CD4-positive, alpha-beta T cell treated with Interleukin-4 for 4 hours (primary cell): ENCODE data around the gene GPR161.

Source experiments
- DNase-seq: peaks from one replicate; pipeline ENCODE4 v3.0.0-alpha.2; 2020

The GPR161 gene

GRCh38 chr1:168102487-168102886 is 34.2 kb downstream of the GPR161 start:
- DNase-seq: no peak

DNA sequence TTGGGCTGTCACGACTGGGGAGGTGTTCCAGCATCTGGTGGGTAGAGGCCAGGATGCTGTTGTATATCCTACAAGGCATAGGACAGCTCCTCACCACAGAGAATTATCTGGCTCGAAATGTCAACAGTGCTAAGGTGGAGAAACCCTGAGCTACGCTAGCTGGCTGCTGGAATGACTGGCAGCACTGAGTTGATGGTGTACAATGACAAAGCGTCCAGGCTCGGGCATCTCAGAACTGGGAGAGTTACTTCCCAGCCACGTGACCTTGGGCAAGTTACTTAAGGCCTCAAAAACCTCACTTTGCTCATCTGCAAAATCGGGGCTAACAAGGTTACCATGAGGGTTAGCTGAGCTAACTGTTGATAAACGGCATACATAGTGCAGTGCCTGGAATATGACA is 35.4 kb downstream of the GPR161 start:
- DNase-seq: no peak

- no peak for DNase-seq
Observed at GRCh38 chr1:168100315-168101002, 36.3 kb downstream of the GPR161 start.

DNA sequence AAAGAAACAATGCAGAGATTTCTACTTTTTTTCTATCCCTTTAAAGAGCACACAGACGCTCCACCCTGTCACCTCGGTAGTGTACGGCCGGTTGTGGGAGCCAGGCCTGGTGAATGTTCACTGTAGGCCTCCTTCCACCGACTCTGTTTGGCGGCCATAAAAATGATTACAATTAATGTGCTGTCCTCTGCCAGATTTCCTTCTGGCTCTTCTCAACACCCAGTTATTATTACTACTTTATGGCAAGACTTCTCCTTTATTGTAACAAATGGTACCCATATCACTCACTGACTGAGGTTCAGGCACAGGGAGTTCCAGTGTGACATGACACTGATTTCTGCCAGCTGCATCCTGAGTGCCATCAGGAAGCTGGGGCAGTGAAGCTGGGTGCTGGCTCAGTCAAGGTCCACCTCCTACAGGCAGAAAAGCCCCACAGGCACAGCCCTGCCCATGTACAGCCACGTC is 37.4 kb downstream of the GPR161 start:
- DNase-seq: no peak

- DNase-seq: no peak
Observed at GRCh38 chr1:168098534-168099320, 38.0 kb downstream of the GPR161 start.

DNA sequence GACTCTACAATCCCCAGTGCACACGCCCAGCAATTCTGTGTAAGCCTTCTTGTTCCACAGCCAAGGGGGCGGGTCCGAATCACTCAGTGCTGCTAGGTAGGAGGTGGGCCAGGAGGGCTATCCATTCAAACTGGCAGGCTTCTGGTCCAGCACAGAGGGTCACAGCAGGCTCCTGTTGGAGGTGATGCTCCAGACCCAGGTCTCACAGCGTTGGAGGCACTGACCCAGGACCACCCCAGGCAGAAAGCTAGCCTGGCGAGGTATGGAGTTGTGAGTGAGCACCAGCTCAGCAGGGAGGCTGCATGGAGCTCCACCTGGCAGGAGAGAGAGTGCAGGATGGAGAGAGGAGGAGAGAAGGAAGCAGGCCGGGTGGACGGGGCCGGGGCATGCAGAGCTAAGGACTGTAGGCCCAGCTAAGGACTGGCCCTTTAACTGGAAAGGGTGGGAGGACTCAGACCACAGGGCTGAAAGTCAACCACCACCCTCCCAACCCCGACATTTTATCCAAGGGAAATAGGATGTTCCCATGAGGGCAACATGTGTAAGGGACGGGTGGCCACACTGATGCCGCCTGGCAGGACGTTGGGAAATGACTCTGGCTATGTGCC is 38.7 kb downstream of the GPR161 start:
- DNase-seq: no peak

GRCh38 chr1:168096296-168097165 is 40.2 kb downstream of the GPR161 start:
- no peak for DNase-seq

- DNase-seq: no peak
Observed at GRCh38 chr1:168095476-168095875, 41.3 kb downstream of the GPR161 start.

DNA sequence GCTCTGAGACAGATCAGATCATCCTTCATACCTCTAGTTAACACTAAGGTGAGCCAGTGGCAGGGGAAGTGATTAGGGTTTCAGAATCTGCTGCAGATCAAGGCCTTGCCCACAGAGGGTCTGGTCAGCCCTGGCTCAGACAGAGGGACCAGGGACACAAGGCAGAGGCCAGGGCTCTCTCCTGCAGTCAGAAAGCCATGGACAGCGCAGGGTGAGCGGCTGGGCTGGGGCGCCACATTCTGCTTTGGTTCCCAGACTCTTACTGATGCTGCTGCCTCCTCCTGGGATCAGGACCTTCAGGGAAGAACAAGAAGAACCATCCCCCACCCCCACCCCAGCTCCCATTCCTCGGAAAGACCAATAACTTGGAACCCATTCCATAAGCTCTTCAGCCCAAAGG is 43.1 kb downstream of the GPR161 start:
- DNase-seq: no peak

- DNase-seq: no peak
Observed at GRCh38 chr1:168092566-168093355, 44.0 kb downstream of the GPR161 start.

GRCh38 chr1:168091720-168092550 is 44.8 kb downstream of the GPR161 start:
- DNase-seq: no peak

- DNase-seq: no peak
Observed at GRCh38 chr1:168091063-168091462, 45.7 kb downstream of the GPR161 start.

GRCh38 chr1:168090395-168090794 is 46.3 kb downstream of the GPR161 start:
- DNase-seq: no peak

DNA sequence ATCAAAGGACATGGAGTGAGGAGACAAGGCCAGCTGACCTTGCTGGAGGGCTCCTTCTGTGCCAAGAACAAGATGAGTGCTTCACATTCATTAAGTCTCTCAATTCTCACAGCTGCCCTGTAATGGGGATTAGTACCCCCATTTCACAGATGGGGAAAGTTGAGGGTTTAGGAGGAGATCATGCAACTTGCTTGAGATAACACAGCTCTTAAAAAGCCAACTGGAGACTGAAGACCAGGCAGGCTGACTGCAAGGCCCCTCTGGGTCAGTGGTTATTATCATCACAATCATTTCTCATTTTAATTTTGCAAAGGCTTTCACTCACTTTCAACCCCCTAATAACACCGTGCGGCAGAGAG is 46.8 kb downstream of the GPR161 start:
- DNase-seq: no peak

- DNase-seq: no peak
Observed at GRCh38 chr1:168089326-168089978, 47.3 kb downstream of the GPR161 start.

DNA sequence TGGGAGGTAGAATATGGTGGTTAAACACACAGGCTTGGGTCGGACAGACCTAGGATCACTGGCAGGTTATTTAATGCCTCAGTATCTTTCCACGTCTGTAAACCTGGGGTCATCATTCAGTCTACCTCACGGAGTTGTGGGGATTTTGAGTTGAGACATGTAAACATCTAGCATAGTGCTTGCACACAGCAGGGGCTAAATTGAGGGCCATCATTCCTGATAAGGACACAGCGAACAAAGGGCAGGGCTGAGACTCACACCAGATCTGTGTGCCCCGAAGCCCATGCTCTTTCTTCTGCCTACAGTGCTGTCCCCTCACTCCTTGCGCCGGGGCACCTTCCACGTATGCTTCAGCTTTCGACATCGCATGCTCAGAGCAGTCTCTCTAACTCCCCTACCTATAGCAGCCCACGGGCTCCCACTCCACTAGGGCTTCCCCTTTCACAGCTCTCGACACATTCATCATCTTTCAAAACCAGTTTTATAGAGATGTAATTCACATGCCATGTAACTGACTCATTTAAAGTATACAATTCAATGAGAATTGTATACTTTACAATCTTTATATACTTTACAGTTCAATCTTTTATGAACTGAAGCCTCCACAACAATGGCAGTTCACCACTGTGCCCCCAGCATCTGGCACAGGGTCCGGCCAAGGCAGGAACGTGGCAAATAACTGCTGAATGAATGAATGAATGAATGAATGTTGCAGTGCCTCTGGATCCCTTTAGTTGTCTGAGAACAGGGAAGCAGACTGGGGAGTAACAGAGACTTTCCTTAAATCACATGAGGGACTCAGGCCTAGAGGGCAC is 48.0 kb downstream of the GPR161 start:
- DNase-seq: no peak

DNA sequence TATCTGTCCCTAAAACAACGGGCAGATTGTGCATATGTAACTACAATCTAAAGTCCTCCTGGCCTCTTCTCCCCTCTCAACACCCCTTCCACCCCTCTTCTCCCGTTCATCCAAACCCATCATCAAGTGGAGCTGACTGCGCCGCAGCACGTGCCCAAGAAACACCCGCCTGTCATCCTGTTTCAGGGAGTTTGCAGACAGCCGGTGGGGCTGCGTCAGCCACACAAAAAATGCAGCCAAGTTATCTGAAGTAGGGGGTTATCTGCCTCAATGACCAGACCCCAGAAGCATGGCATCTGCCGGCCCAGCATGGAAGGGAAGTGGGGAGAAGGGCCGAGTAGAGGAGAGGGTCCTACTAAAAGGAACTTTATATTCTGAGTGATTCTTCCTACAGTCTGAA is 49.0 kb downstream of the GPR161 start:
- DNase-seq: no peak

DNA sequence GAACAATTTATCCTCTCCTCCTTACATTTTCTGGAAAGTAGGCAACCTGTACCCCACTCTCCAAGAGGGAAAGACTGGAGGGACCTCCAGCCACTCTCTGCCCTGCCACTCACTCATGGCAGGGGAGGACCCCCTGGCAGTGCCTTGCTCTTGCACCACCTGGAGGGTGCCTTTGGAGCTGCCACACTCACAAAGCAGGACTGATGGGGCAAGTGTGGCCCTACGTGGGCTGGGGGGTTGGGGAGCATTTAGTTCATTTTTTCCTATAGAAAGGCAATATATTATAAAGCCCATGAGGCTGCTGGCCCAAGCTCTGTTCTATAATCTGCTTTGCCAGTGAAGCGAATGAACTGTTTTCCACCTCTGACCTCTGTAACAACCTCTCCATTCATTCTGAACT is 50.3 kb downstream of the GPR161 start:
- no peak for DNase-seq

DNA sequence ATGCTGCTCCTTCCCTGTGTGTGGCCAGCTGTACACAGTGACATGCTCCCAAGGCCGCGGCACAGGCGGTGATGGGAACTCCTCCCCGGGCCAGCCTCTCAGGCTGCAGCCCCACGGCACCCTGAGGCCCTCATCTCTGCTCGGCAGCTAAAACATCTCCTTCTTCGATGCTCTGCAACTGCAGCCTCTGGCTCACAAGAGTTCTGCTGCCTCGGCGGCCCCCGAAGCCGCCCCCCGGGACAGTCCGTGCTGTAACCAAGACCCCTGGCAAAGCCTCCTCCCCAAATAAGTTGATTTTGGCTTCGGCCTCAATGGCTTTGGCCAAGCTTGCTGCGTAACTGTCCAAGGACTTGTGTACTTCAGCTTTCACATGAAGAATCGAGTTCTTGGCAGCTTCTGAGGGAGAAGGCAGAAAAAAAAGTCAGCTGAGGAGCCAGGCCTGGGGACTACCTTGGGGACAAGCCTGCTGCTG is 51.3 kb downstream of the GPR161 start:
- DNase-seq: no peak
